HG03095 (cell line): ENCODE data around the gene PLD5.
"Not testable (repeated sequence)": the region's sequence is repeated elsewhere in the genome, so short reads cannot be mapped to it uniquely, and the experiment has no call there.

Source experiments
- ATAC-seq: cut with Tn5 transposase; IDR thresholded peaks from one replicate; pipeline ENCODE4 v1.9.1; 2021; ENCODE audit warnings: moderate library complexity; ENCODE audit not compliant: unreplicated experiment

Gene PLD5

DNA sequence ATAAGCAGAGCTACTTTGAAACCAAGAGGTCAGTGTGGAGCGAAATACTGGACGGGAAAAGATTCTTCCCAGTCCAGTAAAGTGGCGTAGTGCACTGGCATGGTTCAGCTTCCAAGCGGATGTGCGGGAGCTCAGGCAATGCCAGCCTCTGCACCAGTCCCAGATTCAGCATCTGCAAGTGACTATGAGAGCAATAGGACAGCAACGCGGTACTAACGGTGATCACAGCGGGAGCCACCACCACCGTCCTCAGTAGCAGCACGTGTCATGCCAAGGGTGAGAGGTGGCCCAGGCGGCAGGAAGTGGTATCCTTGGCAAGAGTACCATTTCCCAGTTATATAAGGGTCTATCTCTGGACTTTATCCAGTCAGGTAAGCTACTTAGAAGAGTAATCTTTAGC lies 17.8 kb downstream of the PLD5 start:
- ATAC-seq, result no peak

DNA sequence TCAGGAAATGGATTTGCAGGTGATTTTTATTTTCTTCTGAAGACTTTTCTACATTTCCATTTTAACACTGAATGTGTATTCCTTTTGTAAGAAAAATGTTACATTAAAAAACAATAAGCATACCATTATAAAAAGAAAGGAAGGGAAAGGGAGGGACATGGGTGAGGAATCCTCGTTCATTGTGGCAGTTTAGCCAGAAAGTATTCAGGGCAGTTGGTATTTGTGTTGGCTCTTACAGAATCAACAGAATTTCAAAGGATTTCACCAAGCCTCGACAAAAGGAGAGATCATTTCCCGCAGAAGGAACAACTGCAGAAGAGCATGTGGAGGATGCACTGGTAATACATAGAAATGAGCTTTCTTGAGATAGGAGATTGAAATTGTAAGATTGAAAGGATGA lies 35.0 kb downstream of the PLD5 start:
- no peak for ATAC-seq

DNA sequence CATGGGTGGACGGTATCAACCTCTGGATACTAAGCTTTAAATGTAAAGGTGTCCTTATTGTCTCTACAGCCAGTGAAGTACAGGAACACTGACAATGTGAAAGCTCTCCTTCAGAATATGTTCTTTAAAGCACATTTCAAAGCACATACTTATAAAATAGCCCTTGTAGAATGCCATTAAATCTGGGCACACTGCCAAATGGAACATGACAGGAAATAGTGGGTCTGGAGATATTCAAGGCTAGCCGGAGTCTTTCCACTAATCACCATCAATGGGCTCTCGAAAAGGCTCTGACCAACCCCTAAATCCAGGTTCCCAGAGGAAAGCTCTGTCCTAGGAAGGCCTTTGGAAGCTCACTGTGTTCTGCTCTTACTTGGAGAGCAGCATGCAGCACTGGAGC lies 46.6 kb downstream of the PLD5 start:
- no peak for ATAC-seq

DNA sequence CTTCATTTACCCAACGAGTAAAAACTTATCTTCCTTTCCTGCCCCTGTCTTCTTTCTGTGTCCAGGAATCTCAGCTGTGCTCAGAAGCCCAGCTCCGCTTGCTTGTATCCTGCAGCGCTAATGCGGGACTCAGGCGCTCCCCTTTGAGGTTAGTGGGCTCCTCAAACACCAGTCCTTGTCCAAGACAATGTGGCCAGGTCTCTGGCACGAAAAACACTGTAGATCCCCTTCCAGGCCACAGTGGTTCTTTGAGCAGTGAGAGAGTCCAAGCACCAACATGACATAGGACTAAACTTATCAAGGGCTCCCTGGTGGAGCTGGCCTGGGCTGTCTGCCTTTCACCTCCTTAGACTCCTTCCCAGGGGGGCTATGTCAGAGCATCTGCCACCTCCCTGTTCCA lies 53.7 kb downstream of the PLD5 start:
- ATAC-seq, result no peak

DNA sequence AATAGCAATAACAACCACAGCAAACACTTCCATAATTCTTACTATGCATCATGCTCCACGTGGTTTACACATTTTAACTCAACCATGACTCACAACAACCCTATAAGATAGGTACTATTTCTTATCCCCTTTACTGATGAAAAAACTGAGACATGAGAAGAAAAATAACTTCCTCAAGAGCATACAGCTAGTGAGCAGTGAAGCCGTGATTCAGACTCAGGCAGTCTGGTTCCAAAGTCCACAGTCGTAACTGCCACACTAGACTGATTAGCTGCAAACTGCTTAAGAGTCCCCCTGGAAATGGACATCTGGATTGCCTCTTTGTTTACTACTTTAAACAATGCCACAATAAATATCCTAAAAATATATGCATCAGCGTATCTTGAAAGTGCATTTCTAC lies 55.7 kb downstream of the PLD5 start:
- ATAC-seq, result no peak

DNA sequence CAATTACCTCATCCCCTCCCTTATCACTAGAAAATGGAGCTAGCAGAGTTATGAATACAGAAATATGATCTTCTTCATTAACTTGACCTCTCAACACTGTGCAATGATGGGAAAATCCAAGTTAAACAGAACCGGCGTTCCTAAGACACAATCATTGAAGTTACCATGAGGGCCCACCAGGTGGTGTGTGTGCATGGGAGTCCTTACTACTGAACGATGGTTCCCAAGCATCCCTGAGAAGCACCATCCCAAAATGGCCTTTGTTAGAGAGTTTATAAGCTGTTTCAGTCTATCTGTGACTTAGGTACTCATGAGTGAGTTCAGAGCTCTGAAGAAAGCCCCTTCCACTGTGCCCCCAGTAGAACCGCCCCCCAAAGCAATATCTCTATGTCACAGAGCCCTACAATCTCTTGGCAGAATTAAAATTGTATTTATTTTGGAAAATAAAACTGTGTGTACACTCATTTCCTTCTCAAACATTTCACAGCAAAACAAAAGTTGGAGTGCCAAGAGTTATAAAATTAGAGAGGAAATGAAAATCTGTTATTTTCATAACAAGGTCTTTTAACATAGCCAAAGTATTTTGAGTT lies 56.8 kb downstream of the PLD5 start:
- no peak for ATAC-seq

DNA sequence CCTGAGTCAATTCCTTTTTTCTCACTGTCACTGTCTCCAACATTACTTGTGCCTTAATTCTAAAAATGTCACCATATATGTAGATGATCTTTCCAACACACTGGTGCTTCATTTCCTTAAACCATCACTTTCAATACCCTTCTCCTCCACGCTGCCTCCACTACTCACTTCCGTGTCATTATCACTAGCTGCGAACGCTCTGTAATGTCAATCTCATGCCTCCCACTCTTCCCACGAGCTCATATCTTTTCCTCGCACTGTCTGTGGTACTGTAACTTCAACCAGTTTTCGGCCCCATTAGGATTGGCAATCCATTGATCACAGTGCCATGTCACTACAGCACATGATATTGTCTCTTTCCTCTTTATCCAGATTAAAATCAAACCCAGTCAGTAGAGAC lies 61.6 kb downstream of the PLD5 start:
- no peak for ATAC-seq

DNA sequence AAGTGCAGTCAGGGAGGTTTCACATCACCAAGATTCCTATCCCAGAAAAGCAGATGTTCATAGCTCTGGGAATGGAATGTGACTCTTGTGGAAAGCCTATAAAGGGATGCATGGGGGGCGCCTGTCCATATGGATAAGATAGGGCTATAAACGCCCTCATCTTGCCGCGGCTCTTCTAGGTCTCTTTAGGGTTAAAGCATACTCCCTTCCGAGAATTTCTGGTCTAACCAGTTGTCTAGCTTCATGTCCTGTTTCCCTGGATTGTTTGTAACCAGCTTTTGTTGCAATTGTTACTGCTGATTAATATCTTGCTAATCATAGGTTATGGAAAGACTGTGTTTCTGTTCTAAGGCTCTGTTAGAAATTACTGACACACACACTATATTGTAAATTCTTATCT lies 64.8 kb downstream of the PLD5 start:
- ATAC-seq, result not testable (repeated sequence)

DNA sequence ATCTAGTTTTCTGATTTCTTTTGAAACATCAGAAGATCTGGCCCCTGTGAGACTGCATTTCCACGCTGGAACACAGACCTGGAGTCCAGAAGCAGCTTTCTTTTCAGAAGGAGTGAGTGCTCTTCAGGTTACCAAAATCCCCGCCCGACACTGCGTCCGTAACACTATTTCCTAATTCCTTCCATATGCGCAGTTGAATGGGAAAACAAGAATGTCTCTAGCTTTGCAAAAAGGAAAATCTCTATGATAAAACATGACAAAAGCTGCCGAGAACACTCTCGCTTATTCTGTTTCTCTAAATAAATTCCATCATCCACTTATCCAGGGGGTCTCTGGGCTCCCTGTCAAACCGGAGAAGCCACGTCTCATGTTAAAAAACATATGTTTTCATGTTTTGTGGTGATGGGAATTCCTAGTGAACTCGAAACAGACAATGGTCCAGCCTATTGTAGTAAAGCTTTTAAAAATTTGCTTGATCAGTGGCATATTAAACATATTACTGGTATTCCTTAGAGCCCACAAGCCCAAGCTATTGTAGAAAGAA lies 67.7 kb downstream of the PLD5 start:
- no peak for ATAC-seq

DNA sequence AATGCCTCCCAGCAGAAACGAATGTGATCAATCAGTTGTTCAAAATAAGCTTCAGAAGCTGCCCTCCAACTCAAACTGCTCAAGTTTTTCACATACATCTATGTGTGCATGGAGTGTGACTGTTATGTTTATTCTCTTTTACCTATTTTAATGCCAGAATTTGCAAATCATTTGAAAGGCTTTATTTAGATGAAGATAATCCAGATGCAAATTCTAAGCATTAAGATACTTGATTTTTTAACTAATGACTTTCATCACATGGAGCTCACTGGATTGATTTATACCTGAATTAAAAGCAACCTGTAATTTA lies 69.5 kb downstream of the PLD5 start:
- ATAC-seq, result no peak

DNA sequence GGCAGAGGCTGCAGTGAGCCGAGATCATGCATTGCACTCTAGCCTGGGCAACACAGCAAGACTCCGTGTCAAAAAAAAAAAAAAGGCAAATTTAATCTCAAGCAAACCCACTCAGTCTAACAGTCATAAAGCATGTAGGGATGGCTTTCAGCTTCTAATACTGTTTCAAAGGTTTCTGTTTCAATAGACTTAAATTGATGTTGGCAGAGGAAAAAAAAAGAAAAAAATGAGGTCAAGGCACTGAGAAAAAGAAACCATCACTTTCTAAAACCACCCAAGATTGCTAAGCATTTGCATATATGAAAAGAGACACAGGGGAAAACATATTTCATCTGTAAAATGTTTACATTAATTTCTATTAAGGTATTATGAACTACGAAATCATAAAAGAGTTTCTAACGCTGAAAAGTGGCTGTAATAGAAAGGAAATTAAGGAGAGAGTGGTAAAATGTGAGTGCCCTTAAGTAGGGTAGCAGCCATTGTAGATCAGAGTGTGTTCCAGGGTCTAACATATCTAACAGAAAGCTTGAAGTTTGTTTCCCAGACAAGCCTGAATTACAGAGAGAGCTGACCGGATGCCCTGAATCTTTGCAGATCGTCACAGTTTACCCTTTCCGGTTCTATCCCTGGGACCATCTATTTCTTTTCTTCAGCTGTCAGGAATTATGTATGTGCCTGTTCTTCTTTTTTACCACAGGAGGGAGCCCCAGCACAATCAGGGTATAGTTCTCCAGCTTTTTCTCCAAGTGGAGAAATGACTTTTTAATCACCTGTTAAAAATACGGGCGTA lies 70.0 kb downstream of the PLD5 start:
- ATAC-seq, result peak; percentile 60

DNA sequence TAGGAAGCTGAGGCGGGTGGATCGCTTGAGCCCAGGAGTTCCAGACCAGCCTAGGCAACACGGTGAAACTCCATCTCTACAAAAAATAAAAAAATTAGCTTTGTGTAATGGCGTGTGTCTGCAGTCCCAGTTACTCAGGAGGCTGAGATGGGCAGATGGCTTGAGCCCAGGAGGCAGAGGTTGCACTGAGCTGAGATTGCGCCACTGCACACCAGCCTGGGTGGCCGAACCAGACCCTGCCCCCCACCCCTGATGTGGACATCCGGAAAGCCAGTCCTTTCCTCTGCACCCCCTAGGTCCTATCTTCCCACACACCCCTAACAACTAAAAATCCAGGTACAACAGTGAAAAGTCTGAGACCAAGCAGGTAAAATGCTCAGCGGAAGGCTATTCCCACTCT lies 71.9 kb downstream of the PLD5 start:
- ATAC-seq, result no peak

DNA sequence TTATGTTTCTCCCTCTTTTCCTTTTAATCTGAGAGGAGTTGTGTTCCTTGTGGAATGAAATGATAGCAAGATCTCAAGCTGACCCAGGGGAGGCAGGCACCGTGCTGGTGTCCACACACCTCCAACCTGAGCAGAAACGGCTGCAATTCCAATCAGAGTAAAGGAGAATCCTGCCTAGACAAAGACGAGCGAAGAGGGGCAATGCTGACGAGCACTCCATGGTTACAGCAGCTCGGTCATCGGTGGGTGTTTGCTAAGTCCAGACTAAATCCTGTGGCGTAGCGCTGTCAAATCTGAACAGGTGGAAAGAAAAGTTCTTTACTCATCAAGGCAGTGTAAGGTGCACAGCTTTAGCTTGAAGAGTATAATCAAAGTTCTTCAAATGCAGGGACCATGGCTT lies 74.8 kb downstream of the PLD5 start:
- no peak for ATAC-seq

DNA sequence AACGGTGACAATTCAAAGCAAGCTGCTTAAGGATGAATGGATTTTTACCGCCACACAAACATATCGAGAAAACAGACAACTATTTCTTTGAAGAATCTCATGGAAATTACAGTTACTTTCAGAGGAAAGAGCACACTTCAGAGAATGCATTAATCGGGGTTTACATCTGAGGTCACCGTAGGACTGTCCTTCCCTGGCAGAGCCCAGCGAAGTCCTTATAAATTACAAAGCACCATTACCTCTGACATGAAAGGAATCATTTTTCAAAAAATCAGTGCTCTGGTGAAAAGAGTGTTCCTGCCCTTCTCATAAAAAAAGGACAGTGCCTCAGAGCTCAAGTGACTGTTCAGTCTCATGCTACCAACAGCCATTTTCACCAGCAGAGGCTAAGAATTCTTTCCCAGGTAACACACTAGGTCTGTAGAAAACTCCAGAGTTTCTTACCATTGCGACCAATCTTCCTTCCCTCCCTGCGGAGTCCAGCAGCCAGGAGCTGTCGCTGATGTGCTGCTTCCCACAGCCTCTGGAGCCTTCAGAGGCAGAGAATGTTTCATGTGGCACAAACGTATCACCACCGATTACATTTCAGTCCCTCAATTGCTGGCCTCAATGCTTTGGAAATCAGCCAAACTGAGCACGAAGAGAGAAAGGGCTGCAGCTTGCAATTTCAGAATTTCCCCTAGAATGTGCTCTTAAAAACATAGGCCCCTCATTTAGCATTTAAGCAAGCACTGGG lies 75.4 kb downstream of the PLD5 start:
- ATAC-seq, result no peak

DNA sequence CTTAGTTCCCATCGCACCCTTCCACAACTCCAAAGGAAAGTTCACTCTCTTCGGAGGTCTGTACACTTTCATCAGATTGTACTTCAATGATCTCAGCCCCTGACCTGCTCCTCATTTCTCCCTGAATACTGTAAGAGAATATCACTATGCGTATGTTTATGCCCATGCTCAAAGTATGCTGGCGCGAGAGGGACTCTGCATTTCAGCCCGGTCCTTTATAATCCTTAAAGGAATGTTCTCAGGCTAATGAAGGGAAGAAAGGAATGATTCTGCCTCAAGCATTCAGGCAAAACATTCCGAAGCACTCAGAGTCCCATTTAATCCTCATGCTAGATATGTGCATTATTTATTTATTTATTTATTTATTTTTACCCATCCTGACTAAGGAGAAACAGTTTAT lies 76.8 kb downstream of the PLD5 start:
- no peak for ATAC-seq

DNA sequence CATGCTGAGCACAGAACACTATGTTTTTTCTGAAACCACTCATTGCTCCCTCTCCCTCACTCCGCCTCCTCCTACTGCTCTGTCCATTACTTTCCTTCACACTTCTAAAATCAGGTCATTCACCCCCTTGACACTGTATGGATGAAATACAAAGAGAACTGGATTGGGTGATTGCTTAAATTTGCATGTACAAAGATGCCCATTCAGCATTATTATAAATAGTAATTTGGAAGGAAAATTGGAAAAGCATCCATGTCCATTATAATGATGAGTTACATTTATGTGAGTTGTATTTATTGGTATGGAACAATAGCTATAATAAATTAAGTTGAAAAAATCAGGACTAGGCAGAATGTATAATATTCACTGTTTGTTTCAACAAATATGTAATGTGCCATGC lies 83.7 kb downstream of the PLD5 start:
- no peak for ATAC-seq

DNA sequence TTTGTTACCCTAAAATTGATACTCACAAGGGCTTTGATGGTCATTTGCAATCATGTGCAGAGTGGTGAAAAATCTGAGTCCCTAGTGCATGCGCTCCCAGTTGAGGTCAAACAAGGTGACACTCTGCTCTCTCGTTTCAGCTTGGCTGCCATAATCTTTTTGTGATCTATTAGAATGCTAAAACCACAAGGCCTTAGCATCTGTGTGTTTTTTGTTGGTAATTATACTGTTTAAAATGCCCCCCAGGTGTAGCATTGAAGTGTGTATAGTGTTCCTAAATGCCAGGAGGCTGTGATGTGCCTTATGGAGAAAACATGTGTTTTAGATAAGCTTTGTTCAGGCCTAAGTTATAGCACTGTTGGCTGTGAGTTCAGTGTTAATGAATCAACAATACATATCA lies 89.3 kb downstream of the PLD5 start:
- no peak for ATAC-seq

DNA sequence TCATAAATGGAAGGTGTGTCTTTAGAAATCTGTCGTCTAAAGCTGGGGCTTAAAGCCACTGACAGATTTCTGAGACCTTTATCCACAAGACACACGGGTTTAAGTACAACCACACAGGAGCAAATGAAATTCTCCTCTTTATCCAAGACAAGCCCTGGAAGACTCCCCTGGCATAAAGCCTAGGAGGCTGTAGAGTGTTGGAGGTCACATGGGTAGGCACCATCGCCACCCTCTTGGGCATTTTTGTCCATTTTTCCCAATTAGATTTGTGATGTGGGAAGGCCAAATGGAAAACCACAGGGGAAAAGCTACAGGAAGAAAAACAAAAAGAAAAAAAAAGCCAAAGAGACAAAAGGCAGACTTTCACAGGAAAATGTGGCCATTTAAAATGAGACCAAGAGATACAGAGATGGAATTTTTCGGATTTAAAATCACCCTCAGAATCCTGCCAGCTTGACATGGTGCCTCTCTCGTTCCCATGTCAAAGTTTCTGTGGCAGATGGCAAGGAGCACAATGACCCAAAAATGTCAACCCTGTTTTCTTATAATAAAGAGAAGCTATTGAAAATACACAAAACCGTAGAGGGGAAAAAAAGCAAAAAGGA lies 91.9 kb downstream of the PLD5 start:
- no peak for ATAC-seq

DNA sequence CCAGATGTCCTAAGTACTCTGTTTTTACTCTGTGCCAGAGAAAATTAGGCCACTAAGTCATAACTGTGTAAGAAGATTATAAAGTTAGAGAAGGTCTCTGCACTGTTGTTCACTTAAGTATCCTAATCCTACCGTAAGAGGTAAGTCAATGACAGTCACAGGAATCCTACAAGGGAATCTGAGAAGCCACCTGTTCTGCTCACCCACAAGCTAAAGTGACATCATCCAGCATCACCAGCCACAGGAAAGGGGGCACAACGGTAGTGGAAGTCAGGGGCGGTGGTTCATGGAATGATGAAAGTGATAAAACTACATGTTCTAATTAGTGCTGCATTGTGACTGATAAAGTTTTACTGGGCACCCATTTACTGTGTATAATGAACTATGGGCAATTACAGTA lies 92.7 kb downstream of the PLD5 start:
- ATAC-seq, result no peak

DNA sequence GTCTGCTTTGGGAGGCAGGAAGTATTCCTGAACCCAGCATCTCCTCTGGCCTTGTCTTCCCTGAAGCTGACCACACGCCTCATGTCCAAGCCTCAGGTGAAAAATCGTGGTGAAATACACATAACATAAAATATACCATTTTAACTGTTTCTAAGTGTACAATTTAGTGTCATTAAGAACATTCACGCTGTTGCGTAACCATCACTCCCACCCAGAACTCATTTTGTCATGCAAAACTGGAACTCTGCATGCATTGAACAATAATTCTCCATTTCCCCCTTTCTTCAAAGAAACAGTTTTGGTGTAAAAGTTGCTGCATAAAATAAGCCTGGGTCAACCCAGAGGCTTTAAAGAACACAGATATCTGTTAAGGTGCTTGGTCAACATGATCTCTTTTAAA lies 93.5 kb downstream of the PLD5 start:
- no peak for ATAC-seq

DNA sequence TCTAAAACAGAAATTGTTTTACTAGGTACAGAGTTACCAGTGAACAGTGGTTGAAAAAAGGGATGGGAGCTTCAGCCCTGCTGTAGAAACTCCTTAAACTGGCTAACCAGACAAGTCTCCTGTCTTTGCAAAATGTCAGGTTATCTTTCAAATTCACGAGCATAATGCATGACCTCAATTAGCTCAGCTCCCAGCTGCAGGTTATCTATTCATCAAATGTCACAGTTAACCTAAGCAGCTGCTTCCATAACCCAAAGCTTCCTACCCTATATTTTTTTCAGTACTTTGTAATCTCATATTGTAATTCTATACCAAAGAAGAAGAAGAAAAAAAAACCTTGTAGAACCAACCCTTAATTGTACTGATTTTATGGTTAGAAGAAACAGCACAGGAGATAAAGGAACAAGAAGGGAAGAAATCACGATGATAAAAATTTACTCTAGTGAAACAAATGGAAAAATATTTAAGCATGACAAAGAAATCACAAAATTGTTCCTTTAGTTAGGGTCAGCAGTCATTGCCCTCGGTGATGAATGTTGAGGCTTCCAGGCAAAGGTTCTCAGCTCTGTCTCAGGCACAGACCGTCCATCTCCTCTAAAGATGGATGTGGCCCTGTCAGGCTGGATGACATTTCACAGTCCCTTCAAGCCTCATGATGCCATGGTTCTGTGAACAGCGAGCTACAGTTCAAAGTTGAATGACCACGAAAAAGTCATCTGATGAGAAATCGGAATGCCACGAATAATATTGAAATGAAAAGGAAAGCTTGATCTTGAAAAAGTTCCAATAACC lies 95.9 kb downstream of the PLD5 start:
- ATAC-seq, result no peak
